HEK293 (cell line): ENCODE results near the gene ZNF318.
"Not testable (repeated sequence)": the region's sequence is repeated elsewhere in the genome, so short reads cannot be mapped to it uniquely, and the experiment has no call there.

ENCODE experiments used
- CTCF ChIA-PET: fragments of 350-600 bp; formaldehyde crosslinking; extraction: SDS; loops from one replicate; lab custom pipeline; 2021; ENCODE audit warnings: antibody characterized with exemption; lab: Yijun Ruan, JAX
- POLR2A ChIA-PET: fragments of 300-600 bp; formaldehyde crosslinking; extraction: SDS; loops from one replicate; lab custom pipeline; 2020; ENCODE audit warnings: antibody characterized with exemption, inconsistent platforms; lab: Yijun Ruan, JAX
- H3K27ac ChIP-seq: fragments of 200-500 bp; sonication (Bioruptor generic); 2 replicates; pipeline ENCODE4 v1.5.1; 2014; ENCODE audit warnings: low read depth, low read length, control low read depth, inconsistent platforms; ENCODE audit errors: extremely low read depth
- H3K36me3 ChIP-seq, 2 experiments: fragments of 200-500 bp in 1 of 2; sonication (Bioruptor generic) in 1 of 2; 1 replicate in 1 of 2; 2 replicates in 1 of 2; pipeline ENCODE4 v1.5.1; 2014 to 2017; ENCODE audit warnings: inconsistent platforms in 2 of 2, low read length in 2 of 2; ENCODE audit not compliant: control insufficient read depth in 2 of 2, insufficient read depth in 1 of 2
- H3K4me1 ChIP-seq: fragments of 200-500 bp; sonication (Bioruptor generic); 2 replicates; pipeline ENCODE4 v1.5.1; 2014; ENCODE audit warnings: mild to moderate bottlenecking, low read length, inconsistent platforms; ENCODE audit not compliant: control insufficient read depth, insufficient read depth
- H3K4me3 ChIP-seq: 2 replicates; pipeline ENCODE4 v1.5.1; 2011; ENCODE audit warnings: low read depth, mild to moderate bottlenecking, control low read depth, low read length, moderate library complexity
- H3K9me3 ChIP-seq: fragments of 200-500 bp; sonication (Bioruptor generic); 2 replicates; pipeline ENCODE4 v1.5.1; 2014; ENCODE audit warnings: low read depth, low read length, inconsistent platforms; ENCODE audit not compliant: control insufficient read depth, insufficient read depth
- ATF2 ChIP-seq: fragments of 450-650 bp; formaldehyde crosslinking; IDR thresholded peaks from 2 replicates; pipeline ENCODE4 v1.5.1; 2016; ENCODE audit warnings: missing biosample characterization, missing genetic modification characterization, low read depth
- BCL6B ChIP-seq: fragments of 450-650 bp; formaldehyde crosslinking; IDR thresholded peaks from 2 replicates; pipeline ENCODE4 v1.5.1; 2017; ENCODE audit warnings: missing biosample characterization, missing genetic modification characterization
- CTCF ChIP-seq: fragments of 450-650 bp; formaldehyde crosslinking; IDR thresholded peaks from 2 replicates; pipeline ENCODE4 v1.5.1; 2016; ENCODE audit warnings: missing biosample characterization, missing genetic modification characterization
- EGR2 ChIP-seq: fragments of 450-650 bp; formaldehyde crosslinking; IDR thresholded peaks from 2 replicates; pipeline ENCODE4 v1.5.1; 2016; ENCODE audit warnings: low read depth, missing biosample characterization, missing genetic modification characterization
- ELK4 ChIP-seq: IDR thresholded peaks from 2 replicates; pipeline ENCODE4 v1.6.1; 2011; ENCODE audit warnings: mild to moderate bottlenecking, low read depth, low read length, borderline replicate concordance
- MYNN ChIP-seq: fragments of 450-650 bp; formaldehyde crosslinking; IDR thresholded peaks from 2 replicates; pipeline ENCODE4 v1.5.1; 2016; ENCODE audit warnings: missing biosample characterization, missing genetic modification characterization, borderline replicate concordance
- SP2 ChIP-seq: fragments of 450-650 bp; formaldehyde crosslinking; IDR thresholded peaks from 2 replicates; pipeline ENCODE4 v1.5.1; 2016; ENCODE audit warnings: missing biosample characterization, missing genetic modification characterization
- ZBTB20 ChIP-seq: fragments of 450-650 bp; formaldehyde crosslinking; IDR thresholded peaks from 2 replicates; pipeline ENCODE4 v1.5.1; 2016; ENCODE audit warnings: missing biosample characterization, missing genetic modification characterization
- ZBTB48 ChIP-seq: fragments of 450-650 bp; formaldehyde crosslinking; IDR thresholded peaks from 2 replicates; pipeline ENCODE4 v1.5.1; 2016; ENCODE audit warnings: missing biosample characterization, missing genetic modification characterization
- ZNF112 ChIP-seq: fragments of 450-650 bp; formaldehyde crosslinking; IDR thresholded peaks from 2 replicates; pipeline ENCODE4 v1.5.0; 2017; ENCODE audit warnings: missing biosample characterization, missing genetic modification characterization
- ZNF155 ChIP-seq: fragments of 450-650 bp; formaldehyde crosslinking; IDR thresholded peaks from 2 replicates; pipeline ENCODE4 v1.5.1; 2016; ENCODE audit warnings: missing biosample characterization, missing genetic modification characterization
- ZNF2 ChIP-seq: fragments of 450-650 bp; formaldehyde crosslinking; IDR thresholded peaks from 2 replicates; pipeline ENCODE4 v1.5.1; 2016; ENCODE audit warnings: missing biosample characterization, missing genetic modification characterization
- ZNF324 ChIP-seq: fragments of 450-650 bp; formaldehyde crosslinking; IDR thresholded peaks from 2 replicates; pipeline ENCODE4 v1.5.1; 2016; ENCODE audit warnings: missing biosample characterization, missing genetic modification characterization
- ZNF404 ChIP-seq: fragments of 450-650 bp; formaldehyde crosslinking; IDR thresholded peaks from 2 replicates; pipeline ENCODE4 v1.5.1; 2017; ENCODE audit warnings: missing biosample characterization, missing genetic modification characterization
- ZNF473 ChIP-seq: fragments of 450-650 bp; formaldehyde crosslinking; IDR thresholded peaks from 2 replicates; pipeline ENCODE4 v1.5.1; 2017; ENCODE audit warnings: missing biosample characterization, missing genetic modification characterization
- ZNF48 ChIP-seq: fragments of 450-650 bp; formaldehyde crosslinking; IDR thresholded peaks from 2 replicates; pipeline ENCODE4 v1.5.1; 2016; ENCODE audit warnings: missing biosample characterization, missing genetic modification characterization
- ZNF513 ChIP-seq: fragments of 450-650 bp; IDR thresholded peaks from 2 replicates; pipeline ENCODE4 v1.5.1; 2018; ENCODE audit warnings: missing biosample characterization, missing genetic modification characterization

The ZNF318 gene

GRCh38 chr6:43359381-43359780, 10.1 kb downstream of the ZNF318 start (continued):
- no peak for TF ChIP-seq SP2
- TF ChIP-seq ZBTB48: no peak
- no peak for TF ChIP-seq ZNF155
- no peak for TF ChIP-seq ZNF404 (tag by site-specific recombination)
- no peak for TF ChIP-seq ZNF473 (tag by site-specific recombination)
- TF ChIP-seq MYNN: no peak
- TF ChIP-seq BCL6B (tag by site-specific recombination): no peak
- no peak for TF ChIP-seq ZBTB20 (tag by site-specific recombination)
- TF ChIP-seq ZNF48 (tag by site-specific recombination): no peak
- no peak for TF ChIP-seq ELK4
- TF ChIP-seq EGR2 (tag by site-specific recombination): no peak

GRCh38 chr6:43355862-43356590, 13.4 kb downstream of the ZNF318 start:
- Histone ChIP-seq H3K4me1 (no peaks in the 10 kb centered on the region), H3K4me3 (no peak overlapping the region)
- TF ChIP-seq CTCF (tag by site-specific recombination) (peak; percentile 38; the same call in 1 of the 2 replicates), ZNF324 (tag by site-specific recombination) (no peak)
- TF ChIP-seq, all 188 proteins: peak for 1
- Histone ChIP-seq H3K27ac (no peak overlapping the region), H3K9me3 (no peaks in the 10 kb centered on the region), H3K36me3 (peaks cover 59 to 93% of the 10 kb centered on the region in 2 experiments)
- ChIA-PET CTCF (interaction anchor here (0.7 to 1.6 kb wide), 10 partner anchors 9 to 151 kb away, joined by 3 to 9 read pairs (median 4); partner anchors contain the start of gene ZNF318), POLR2A (interaction anchor here (0.5 to 1.2 kb wide), 2 partner anchors 14 to 1306 kb away, joined by 4 to 5 read pairs; partner anchors contain the start of genes TAF8 and ZNF318)

- peaks cover 69 to 88% of the 10 kb centered on the region in 2 experiments for H3K36me3 ChIP-seq
- H3K27ac ChIP-seq, H3K4me3 ChIP-seq, H3K9me3 ChIP-seq, POLR2A ChIA-PET, H3K4me1 ChIP-seq, CTCF ChIA-PET: not testable (repeated sequence)
- peak; percentile 98 for TF ChIP-seq ZNF513 (tag by site-specific recombination)
Observed at GRCh38 chr6:43351951-43352350, 17.5 kb downstream of the ZNF318 start.

- no peak overlapping the region for H3K27ac ChIP-seq
- H3K36me3 ChIP-seq: peaks cover 82 to 88% of the 10 kb centered on the region in 2 experiments
- no peaks in the 10 kb centered on the region for H3K4me1 ChIP-seq
- POLR2A ChIA-PET: no interaction called here
- CTCF ChIA-PET: no interaction called here
- TF ChIP-seq ATF2: no peak
- TF ChIP-seq ZNF2: no peak
- no peak for TF ChIP-seq ZNF112 (tag by site-specific recombination)
- H3K4me3 ChIP-seq: no peak overlapping the region
- H3K9me3 ChIP-seq: no peaks in the 10 kb centered on the region
Observed at GRCh38 chr6:43347444-43347843, 22.0 kb downstream of the ZNF318 start.
